Hepatocyte (in vitro differentiated cells): Measurements from ENCODE around the gene C6orf47.

ENCODE experiments used
- CTCF ChIP-seq: fragments of 200-600 bp; sonication (generic); IDR thresholded peaks from 2 replicates; pipeline ENCODE4 v1.5.1; 2016; ENCODE audit warnings: antibody characterized with exemption, mild to moderate bottlenecking; ENCODE audit not compliant: poor library complexity
- EZH2 ChIP-seq: fragments of 200-600 bp; sonication (generic); IDR thresholded peaks from 2 replicates; pipeline ENCODE4 v1.6.1; 2016; ENCODE audit warnings: antibody characterized with exemption, mild to moderate bottlenecking, borderline replicate concordance
- EZH2phosphoT487 ChIP-seq: fragments of 200-600 bp; sonication (generic); IDR thresholded peaks from one replicate; pipeline ENCODE4 v1.6.1; 2018; ENCODE audit warnings: antibody characterized with exemption, mild to moderate bottlenecking, low read depth, moderate library complexity; ENCODE audit not compliant: unreplicated experiment, severe bottlenecking

- TF ChIP-seq CTCF (no peak), EZH2 (no peak), EZH2phosphoT487 (no peak)
Observed at GRCh38 chr6:31626952-31627351, 33.6 kb downstream of the C6orf47 start.
